ENCODE measurements around the gene CALHM1.

GRCh38 chr10:103443475-103444185 lies 15.1 kb downstream of the CALHM1 start:
- TF ChIP-seq POLR2A (IDR thresholded peaks at IDR 0.05; ENCODE audit: low read length): no peak
- TF ChIP-seq GATA1 (IDR thresholded peaks at IDR 0.05; ENCODE audit: low read depth, low read length): no peak

Measured in erythroblast (primary cell).